ENCODE results near the gene COL28A1. TPM values are rescaled to one million over a fixed set of nuclear protein-coding genes. Genes with fewer than 3 reads are reported as not detected.

COL28A1 gene
- polyA plus RNA-seq, 3 donors = not detected

DNA sequence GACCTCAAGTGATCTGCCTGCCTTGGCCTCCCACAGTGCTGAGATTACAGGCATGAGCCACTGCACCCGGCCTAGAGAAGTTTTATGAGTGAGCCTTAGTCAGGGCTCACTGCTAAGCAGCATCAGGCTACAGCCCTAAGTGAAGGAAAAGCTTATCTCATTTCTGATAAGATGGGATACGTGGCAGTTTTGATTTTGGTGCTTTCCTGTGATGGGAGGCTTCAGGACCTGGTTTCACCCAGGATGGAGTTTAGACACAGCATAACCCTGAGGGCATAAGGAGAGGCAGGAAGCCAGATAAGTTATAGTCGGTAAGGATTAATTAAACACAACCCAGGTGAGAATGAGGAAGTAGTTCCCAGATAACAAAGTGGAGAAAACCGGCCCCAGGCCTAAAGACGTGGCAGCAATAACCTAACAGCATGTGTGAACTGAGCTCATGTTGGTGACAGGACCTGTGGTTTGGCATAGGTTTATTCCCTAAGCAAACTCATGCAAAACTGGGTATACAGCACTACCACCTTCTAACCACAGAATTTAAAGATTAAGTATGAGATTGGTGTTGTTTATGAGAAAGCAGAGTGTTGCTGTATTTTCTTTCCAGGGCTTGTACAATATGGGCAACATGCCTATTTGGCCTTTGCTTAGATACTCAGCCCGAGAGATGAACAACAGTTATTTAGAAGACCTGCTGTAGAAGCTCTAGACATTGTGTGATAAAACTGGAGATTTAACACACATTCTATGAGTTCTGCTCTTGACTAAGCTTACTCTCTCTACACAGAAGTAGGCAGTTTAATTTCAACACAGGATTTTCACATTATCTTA is 119.4 kb downstream of the COL28A1 start:
- H2AFZ ChIP-seq (ENCODE audit: insufficient read depth, low read depth, low read length, poor library complexity, severe bottlenecking) = no peak overlapping the region
- H3K9me3 Mint-ChIP-seq = peaks cover 0 to 4% (median 0%) of the 10 kb centered on the region in 7 donors
- no peak overlapping the region for H3K27ac Mint-ChIP-seq
- WGBS (ENCODE audit: insufficient coverage) = 61% methylated on average over 3 of the region's 6 CpGs
- H3K4me1 Mint-ChIP-seq = peaks cover 17% of the 10 kb centered on the region
- H4K20me1 ChIP-seq (ENCODE audit: insufficient read depth, low read length) = no peaks in the 10 kb centered on the region
- H3K4me2 ChIP-seq (replicated peaks; ENCODE audit: extremely low read depth, low read length, poor library complexity, severe bottlenecking) = no peak overlapping the region
- H3K36me3 Mint-ChIP-seq = no peaks in the 10 kb centered on the region
- H3K27me3 Mint-ChIP-seq (ENCODE audit: low read depth in 3 of 3) = peaks cover 0 to 2% (median 0%) of the 10 kb centered on the region in 3 donors
- TF ChIP-seq, protein P1, sequence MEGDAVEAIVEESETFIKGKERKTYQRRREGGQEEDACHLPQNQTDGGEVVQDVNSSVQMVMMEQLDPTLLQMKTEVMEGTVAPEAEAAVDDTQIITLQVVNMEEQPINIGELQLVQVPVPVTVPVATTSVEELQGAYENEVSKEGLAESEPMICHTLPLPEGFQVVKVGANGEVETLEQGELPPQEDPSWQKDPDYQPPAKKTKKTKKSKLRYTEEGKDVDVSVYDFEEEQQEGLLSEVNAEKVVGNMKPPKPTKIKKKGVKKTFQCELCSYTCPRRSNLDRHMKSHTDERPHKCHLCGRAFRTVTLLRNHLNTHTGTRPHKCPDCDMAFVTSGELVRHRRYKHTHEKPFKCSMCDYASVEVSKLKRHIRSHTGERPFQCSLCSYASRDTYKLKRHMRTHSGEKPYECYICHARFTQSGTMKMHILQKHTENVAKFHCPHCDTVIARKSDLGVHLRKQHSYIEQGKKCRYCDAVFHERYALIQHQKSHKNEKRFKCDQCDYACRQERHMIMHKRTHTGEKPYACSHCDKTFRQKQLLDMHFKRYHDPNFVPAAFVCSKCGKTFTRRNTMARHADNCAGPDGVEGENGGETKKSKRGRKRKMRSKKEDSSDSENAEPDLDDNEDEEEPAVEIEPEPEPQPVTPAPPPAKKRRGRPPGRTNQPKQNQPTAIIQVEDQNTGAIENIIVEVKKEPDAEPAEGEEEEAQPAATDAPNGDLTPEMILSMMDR (IDR thresholded peaks at IDR 0.05) = no peak
- no peak overlapping the region for H3K4me3 ChIP-seq (replicated peaks in 1 of 3; ENCODE audit: low read depth in 2 of 3, low read length in 3 of 3)
- H3K9me3 ChIP-seq (replicated peaks in 1 of 2; ENCODE audit: control insufficient read depth in 1 of 2, insufficient read depth in 1 of 2, low read length in 2 of 2) = no peaks in the 10 kb centered on the region
- H3K36me3 ChIP-seq (replicated peaks in 1 of 2; ENCODE audit: control insufficient read depth in 1 of 2, insufficient read depth in 2 of 2, low read length in 2 of 2) = no peaks in the 10 kb centered on the region
- intact Hi-C loops (cut with micrococcal nuclease) = loop anchor here in 1 of 2 donors (10.0 kb wide), 1 partner anchor 311 kb away; no protein-coding TSS in a partner anchor
- H3K9ac ChIP-seq (ENCODE audit: insufficient read depth, low read length, poor library complexity, severe bottlenecking) = no peak overlapping the region
- DNase-seq = no peak
- H3K79me2 ChIP-seq (ENCODE audit: insufficient read depth, low read length) = no peaks in the 10 kb centered on the region
- H3K27ac ChIP-seq (ENCODE audit: low read depth in 1 of 2, low read length in 2 of 2) = no peak overlapping the region
- peaks cover 9 to 10% of the 10 kb centered on the region in 2 donors for H3K4me1 ChIP-seq (ENCODE audit: control insufficient read depth in 1 of 2, insufficient read depth in 2 of 2, low read length in 2 of 2)
- no peak overlapping the region for H3K4me3 Mint-ChIP-seq
- H3K27me3 ChIP-seq (ENCODE audit: control insufficient read depth in 2 of 2, insufficient read depth in 2 of 2, low read length in 2 of 2) = no peaks in the 10 kb centered on the region

DNA sequence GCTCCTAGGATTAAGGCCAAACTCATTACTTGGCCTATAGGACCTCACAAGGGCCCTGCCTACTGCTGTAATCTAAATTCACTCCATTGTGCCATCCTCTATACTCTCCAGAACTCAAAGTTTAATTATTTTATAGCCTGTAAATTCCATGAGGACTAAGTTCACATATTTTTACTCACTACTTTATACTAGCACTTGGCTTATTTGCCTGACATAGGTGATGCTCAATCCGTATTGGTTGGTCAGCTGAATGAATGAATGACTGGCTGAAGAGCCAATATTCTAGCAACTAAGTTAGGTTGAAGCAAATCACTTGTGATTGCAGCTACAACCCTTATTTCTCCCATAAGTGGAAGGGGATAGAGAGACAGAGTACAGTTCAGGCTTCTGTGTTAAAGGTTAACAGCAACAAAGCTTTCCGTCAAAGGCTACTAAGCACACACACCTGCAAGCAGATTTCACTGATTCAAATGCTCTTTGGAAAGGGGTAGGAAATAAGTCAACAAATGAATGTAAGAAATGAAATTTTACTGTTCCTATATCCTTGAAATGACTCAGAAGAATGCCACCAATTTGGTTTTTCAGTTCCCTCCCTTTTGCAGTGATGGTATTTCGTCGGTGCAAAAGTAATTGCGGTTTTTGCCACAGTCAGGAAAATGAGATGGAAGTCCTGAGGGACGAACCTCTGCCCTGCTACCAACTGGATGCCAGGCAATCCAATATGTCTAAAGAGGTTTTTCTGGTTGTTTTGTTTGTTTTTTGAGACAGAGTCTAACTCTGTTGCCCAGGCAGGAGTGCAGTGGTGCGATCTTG is 120.7 kb downstream of the COL28A1 start:
- intact Hi-C loops (cut with micrococcal nuclease) = loop anchor here in 1 of 2 donors (10.0 kb wide), 1 partner anchor 310 kb away; no protein-coding TSS in a partner anchor
- Histone ChIP-seq H3K27ac (ENCODE audit: low read depth in 1 of 2, low read length in 2 of 2) (no peak overlapping the region), H3K4me3 (replicated peaks in 1 of 3; ENCODE audit: low read depth in 2 of 3, low read length in 3 of 3) (no peak overlapping the region), H3K9me3 (replicated peaks in 1 of 2; ENCODE audit: control insufficient read depth in 1 of 2, insufficient read depth in 1 of 2, low read length in 2 of 2) (no peaks in the 10 kb centered on the region), H3K27me3 (ENCODE audit: control insufficient read depth in 2 of 2, insufficient read depth in 2 of 2, low read length in 2 of 2) (no peaks in the 10 kb centered on the region), H3K4me2 (replicated peaks; ENCODE audit: extremely low read depth, low read length, poor library complexity, severe bottlenecking) (no peak overlapping the region), H3K36me3 (replicated peaks in 1 of 2; ENCODE audit: control insufficient read depth in 1 of 2, insufficient read depth in 2 of 2, low read length in 2 of 2) (no peaks in the 10 kb centered on the region), H3K4me1 (ENCODE audit: control insufficient read depth in 1 of 2, insufficient read depth in 2 of 2, low read length in 2 of 2) (peaks cover 9 to 10% of the 10 kb centered on the region in 2 donors), H3K79me2 (ENCODE audit: insufficient read depth, low read length) (no peaks in the 10 kb centered on the region), H3K9ac (ENCODE audit: insufficient read depth, low read length, poor library complexity, severe bottlenecking) (no peak overlapping the region), H2AFZ (ENCODE audit: insufficient read depth, low read depth, low read length, poor library complexity, severe bottlenecking) (no peak overlapping the region), H4K20me1 (ENCODE audit: insufficient read depth, low read length) (no peaks in the 10 kb centered on the region)
- peaks cover 0 to 3% (median 0%) of the 10 kb centered on the region in 3 donors for H3K27me3 Mint-ChIP-seq (ENCODE audit: low read depth in 3 of 3)
- TF ChIP-seq, protein P1 (IDR thresholded peaks at IDR 0.05) = no peak
- H3K27ac Mint-ChIP-seq = no peak overlapping the region
- 90% methylated on average over 2 of the region's 7 CpGs for WGBS (ENCODE audit: insufficient coverage)
- H3K4me1 Mint-ChIP-seq = peaks cover 17% of the 10 kb centered on the region
- no peaks in the 10 kb centered on the region for H3K36me3 Mint-ChIP-seq
- H3K9me3 Mint-ChIP-seq = peaks cover 0 to 4% (median 0%) of the 10 kb centered on the region in 7 donors
- no peak for DNase-seq
- H3K4me3 Mint-ChIP-seq = no peak overlapping the region
